H9 (cell line): ENCODE results near the gene SLC30A3. TPM values are rescaled to one million over a fixed set of nuclear protein-coding genes. Genes with fewer than 3 reads are reported as not detected.
A peak's percentile ranks its signal among the peaks of the same experiment; 100 is the strongest.

Experiments used
- DNase-seq: peaks from one replicate; pipeline ENCODE4 v3.0.0-alpha.2; 2017
- H2AFZ ChIP-seq: one replicate; pipeline ENCODE4 v1.6.1; 2013; ENCODE audit warnings: mild to moderate bottlenecking, low read length, control low read depth, moderate library complexity
- H2AK5ac ChIP-seq: 2 replicates; pipeline ENCODE4 v1.6.1; 2013; ENCODE audit warnings: low read length, control low read depth, mixed read lengths; ENCODE audit not compliant: insufficient read length
- H2BK120ac ChIP-seq: one replicate; pipeline ENCODE4 v1.6.1; 2013; ENCODE audit warnings: low read depth, mild to moderate bottlenecking, low read length, control low read depth, inconsistent platforms; ENCODE audit not compliant: poor library complexity, severe bottlenecking
- H2BK12ac ChIP-seq: 2 replicates; pipeline ENCODE4 v1.6.1; 2013; ENCODE audit warnings: low read length, control low read depth, mixed read lengths, low read depth; ENCODE audit not compliant: insufficient read length
- H2BK15ac ChIP-seq: 2 replicates; pipeline ENCODE4 v1.6.1; 2013; ENCODE audit warnings: low read depth, low read length, control low read depth
- H2BK20ac ChIP-seq: one replicate; pipeline ENCODE4 v1.6.1; 2013; ENCODE audit warnings: low read depth, mild to moderate bottlenecking, low read length, control low read depth, inconsistent platforms; ENCODE audit not compliant: poor library complexity, severe bottlenecking
- H2BK5ac ChIP-seq: 2 replicates; pipeline ENCODE4 v1.6.1; 2013; ENCODE audit warnings: low read length, control low read depth, mixed read lengths; ENCODE audit not compliant: insufficient read length
- H3K14ac ChIP-seq: 2 replicates; pipeline ENCODE4 v1.6.1; 2013; ENCODE audit warnings: low read length, control low read depth; ENCODE audit not compliant: insufficient read depth
- H3K18ac ChIP-seq: 2 replicates; pipeline ENCODE4 v1.6.1; 2013; ENCODE audit warnings: low read depth, mild to moderate bottlenecking, mixed read lengths, low read length, control low read depth; ENCODE audit not compliant: insufficient read length
- H3K23ac ChIP-seq: 2 replicates; pipeline ENCODE4 v1.6.1; 2013; ENCODE audit warnings: low read length, control low read depth, mixed read lengths, low read depth; ENCODE audit not compliant: insufficient read length
- H3K23me2 ChIP-seq: 2 replicates; pipeline ENCODE4 v1.6.1; 2013; ENCODE audit warnings: low read depth, mild to moderate bottlenecking, mixed read lengths, low read length, control low read depth; ENCODE audit not compliant: insufficient read length, poor library complexity, severe bottlenecking
- H3K27ac ChIP-seq: 2 replicates; pipeline ENCODE4 v1.5.1; 2013; ENCODE audit warnings: low read length, control low read depth, mixed read lengths, low read depth; ENCODE audit not compliant: insufficient read length
- H3K27me3 ChIP-seq: 2 replicates; pipeline ENCODE4 v1.6.1; 2013; ENCODE audit warnings: low read length, control low read depth, inconsistent platforms; ENCODE audit not compliant: insufficient read depth
- H3K4ac ChIP-seq: 2 replicates; pipeline ENCODE4 v1.6.1; 2013; ENCODE audit warnings: low read depth, mild to moderate bottlenecking, control low read depth, inconsistent platforms, low read length, moderate library complexity
- H3K4me1 ChIP-seq: 2 replicates; pipeline ENCODE4 v1.6.1; 2013; ENCODE audit warnings: low read length, control low read depth, inconsistent platforms; ENCODE audit not compliant: insufficient read depth
- H3K4me2 ChIP-seq: 2 replicates; pipeline ENCODE4 v1.6.1; 2013; ENCODE audit warnings: low read length, control low read depth, mixed read lengths; ENCODE audit not compliant: insufficient read length, insufficient read depth
- H3K56ac ChIP-seq: 2 replicates; pipeline ENCODE4 v1.6.1; 2013; ENCODE audit warnings: low read depth, mild to moderate bottlenecking, mixed read lengths, low read length, control low read depth; ENCODE audit not compliant: insufficient read length
- H3K79me1 ChIP-seq: 2 replicates; pipeline ENCODE4 v1.6.1; 2013; ENCODE audit warnings: low read depth, mild to moderate bottlenecking, moderate library complexity, low read length, control low read depth, inconsistent platforms; ENCODE audit not compliant: insufficient read depth, poor library complexity, severe bottlenecking
- H3K79me2 ChIP-seq: 2 replicates; pipeline ENCODE4 v1.6.1; 2013; ENCODE audit warnings: low read length, control low read depth, inconsistent platforms; ENCODE audit not compliant: insufficient read depth
- H3K9ac ChIP-seq: 2 replicates; pipeline ENCODE4 v1.6.1; 2013; ENCODE audit warnings: low read length, control low read depth, mixed read lengths; ENCODE audit not compliant: insufficient read length; ENCODE audit errors: extremely low read depth
- H3K9me3 ChIP-seq: one replicate; pipeline ENCODE4 v1.6.1; 2013; ENCODE audit warnings: low read depth, low read length, inconsistent platforms; ENCODE audit not compliant: control insufficient read depth
- H3T11ph ChIP-seq: one replicate; pipeline ENCODE4 v1.6.1; 2013; ENCODE audit warnings: mild to moderate bottlenecking, low read length, control low read depth, inconsistent platforms
- H4K20me1 ChIP-seq: one replicate; pipeline ENCODE4 v1.6.1; 2013; ENCODE audit not compliant: control insufficient read depth, insufficient read length, insufficient read depth
- H4K5ac ChIP-seq: 2 replicates; pipeline ENCODE4 v1.6.1; 2013; ENCODE audit warnings: low read depth, mild to moderate bottlenecking, mixed read lengths, low read length, control low read depth; ENCODE audit not compliant: insufficient read length
- H4K8ac ChIP-seq: replicated peaks from 2 replicates; pipeline ENCODE4 v1.6.1; 2013; ENCODE audit warnings: low read length, control low read depth, mixed read lengths, low read depth; ENCODE audit not compliant: insufficient read length
- H4K91ac ChIP-seq: 2 replicates; pipeline ENCODE4 v1.6.1; 2013; ENCODE audit warnings: low read depth, mild to moderate bottlenecking, moderate library complexity, mixed read lengths, low read length, control low read depth; ENCODE audit not compliant: insufficient read length
- H3K27ac Mint-ChIP-seq, 3 experiments: 2 replicates in 2 of 3; 3 replicates in 1 of 3; pipeline ENCODE4 v1.8.0; 2020 to 2021; ENCODE audit warnings: mixed read lengths in 3 of 3, mild to moderate bottlenecking in 1 of 3, moderate library complexity in 1 of 3
- H3K27me3 Mint-ChIP-seq: 2 replicates; pipeline ENCODE4 v1.8.0; 2021; ENCODE audit warnings: low read depth, mild to moderate bottlenecking, moderate library complexity, mixed read lengths
- H3K36me3 Mint-ChIP-seq, 3 experiments: 2 replicates in 2 of 3; 3 replicates in 1 of 3; pipeline ENCODE4 v1.8.0; 2020 to 2021; ENCODE audit warnings: low read depth in 3 of 3, mixed read lengths in 3 of 3; ENCODE audit not compliant: insufficient read depth in 1 of 3
- H3K4me1 Mint-ChIP-seq, 2 experiments: 2 replicates each; pipeline ENCODE4 v1.8.0; 2020; ENCODE audit warnings: mixed read lengths in 2 of 2
- H3K4me3 Mint-ChIP-seq, 2 experiments: 2 replicates in 1 of 2; 3 replicates in 1 of 2; pipeline ENCODE4 v1.8.0; 2020 to 2021; ENCODE audit warnings: mild to moderate bottlenecking in 2 of 2, mixed read lengths in 2 of 2, moderate library complexity in 1 of 2
- H3K9me3 Mint-ChIP-seq, 2 experiments: 2 replicates in 1 of 2; 3 replicates in 1 of 2; pipeline ENCODE4 v1.8.0; 2020; ENCODE audit warnings: mild to moderate bottlenecking in 2 of 2, mixed read lengths in 2 of 2, moderate library complexity in 1 of 2
- WGBS: extraction: QIAGEN DNeasy Blood & Tissue Kit; methylation state at CpG from one replicate; pipeline ENCODE4 v1.1.7; 2013; ENCODE audit warnings: missing lambda C conversion rate, low lambda C conversion rate, mixed read lengths; ENCODE audit not compliant: insufficient read length; ENCODE audit errors: extremely low coverage; 5-methylcytosine and 5-hydroxymethylcytosine counted together
- total RNA-seq: library from RNA; stranded (reverse); gene quantifications from 2 replicates; pipeline ENCODE4 v1.2.1, GENCODE V29; 2021
- TF ChIP-seq, protein P1 (sequence below): fragments of 200-600 bp; sonication (generic); conservative IDR thresholded peaks from 3 replicates; pipeline ENCODE4 v1.8.0; 2021; ENCODE audit warnings: antibody characterized with exemption, mild to moderate bottlenecking

The SLC30A3 gene
- total RNA-seq, 1 experiment from 2014 or later = 2.5 TPM

DNA sequence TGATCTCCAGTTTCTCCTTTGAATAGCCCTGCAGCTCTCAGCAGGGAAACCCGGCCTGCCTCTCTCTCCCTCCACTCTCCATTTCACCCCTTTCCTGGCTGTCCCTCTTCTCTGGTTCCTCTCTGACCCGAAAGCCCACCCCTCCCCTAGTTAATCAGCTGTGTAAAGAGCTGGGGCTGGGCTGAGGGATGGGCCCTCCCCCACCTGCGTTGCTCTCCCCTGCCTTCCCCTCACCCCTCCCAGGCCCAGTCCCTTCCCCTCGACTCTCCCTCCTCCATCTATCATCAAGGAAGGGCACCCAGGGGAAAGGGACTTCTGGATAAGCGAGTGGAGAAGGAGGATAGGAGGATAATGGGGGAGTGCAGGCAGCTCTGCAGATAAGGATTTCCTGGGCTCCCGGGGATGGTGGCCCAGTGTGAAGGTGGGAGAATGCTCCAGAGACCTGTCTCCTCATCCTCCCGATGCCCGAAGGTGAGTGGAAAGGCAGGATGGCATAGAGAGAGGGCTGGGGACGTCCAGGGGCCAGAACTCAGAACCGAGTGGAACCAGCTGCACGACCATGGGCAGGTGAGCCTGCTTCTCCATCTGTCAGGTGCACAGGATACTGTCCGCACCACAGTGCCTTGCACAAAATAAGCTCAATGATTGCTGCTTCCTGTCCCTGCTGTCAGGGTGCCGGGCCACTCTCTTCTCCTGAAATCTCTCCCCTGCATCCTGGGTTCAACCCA lies 12.0 kb downstream of the SLC30A3 start:
- TF ChIP-seq, protein P1, sequence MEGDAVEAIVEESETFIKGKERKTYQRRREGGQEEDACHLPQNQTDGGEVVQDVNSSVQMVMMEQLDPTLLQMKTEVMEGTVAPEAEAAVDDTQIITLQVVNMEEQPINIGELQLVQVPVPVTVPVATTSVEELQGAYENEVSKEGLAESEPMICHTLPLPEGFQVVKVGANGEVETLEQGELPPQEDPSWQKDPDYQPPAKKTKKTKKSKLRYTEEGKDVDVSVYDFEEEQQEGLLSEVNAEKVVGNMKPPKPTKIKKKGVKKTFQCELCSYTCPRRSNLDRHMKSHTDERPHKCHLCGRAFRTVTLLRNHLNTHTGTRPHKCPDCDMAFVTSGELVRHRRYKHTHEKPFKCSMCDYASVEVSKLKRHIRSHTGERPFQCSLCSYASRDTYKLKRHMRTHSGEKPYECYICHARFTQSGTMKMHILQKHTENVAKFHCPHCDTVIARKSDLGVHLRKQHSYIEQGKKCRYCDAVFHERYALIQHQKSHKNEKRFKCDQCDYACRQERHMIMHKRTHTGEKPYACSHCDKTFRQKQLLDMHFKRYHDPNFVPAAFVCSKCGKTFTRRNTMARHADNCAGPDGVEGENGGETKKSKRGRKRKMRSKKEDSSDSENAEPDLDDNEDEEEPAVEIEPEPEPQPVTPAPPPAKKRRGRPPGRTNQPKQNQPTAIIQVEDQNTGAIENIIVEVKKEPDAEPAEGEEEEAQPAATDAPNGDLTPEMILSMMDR = no peak
- Histone ChIP-seq H3K4me2 (peak overlapping the region; percentile 32), H2BK12ac (no peak overlapping the region), H4K8ac (no peak overlapping the region), H4K5ac (no peak overlapping the region), H3K18ac (no peak overlapping the region), H2BK15ac (no peak overlapping the region), H4K20me1 (no peaks in the 10 kb centered on the region), H3K14ac (no peak overlapping the region), H4K91ac (no peak overlapping the region), H3K23me2 (no peaks in the 10 kb centered on the region), H3K9ac (no peak overlapping the region), H3K79me1 (no peaks in the 10 kb centered on the region), H2BK5ac (no peak overlapping the region), H3K27me3 (no peaks in the 10 kb centered on the region), H2BK20ac (no peak overlapping the region), H3K56ac (no peak overlapping the region), H2AFZ (no peak overlapping the region), H3K79me2 (no peaks in the 10 kb centered on the region), H2AK5ac (no peak overlapping the region), H3K27ac (no peak overlapping the region), H3K4me1 (no peaks in the 10 kb centered on the region), H2BK120ac (no peak overlapping the region), H3K4ac (no peak overlapping the region), H3K9me3 (no peaks in the 10 kb centered on the region), H3K23ac (no peak overlapping the region), H3T11ph (no peak overlapping the region)
- Mint-ChIP-seq H3K4me1 (peaks cover 13 to 18% of the 10 kb centered on the region in 2 experiments), H3K4me3 (peak overlapping the region; percentile 34 to 73; a peak in 4 of 5 replicates), H3K36me3 (no peaks in the 10 kb centered on the region), H3K27ac (peak overlapping the region in 1 of 3 experiments; percentile 44; a peak in 2 of 7 replicates), H3K27me3 (peaks cover 40% of the 10 kb centered on the region), H3K9me3 (no peaks in the 10 kb centered on the region)
- DNase-seq = no peak
- no CpG with 5 or more reads among the region's 13 CpGs for whole genome bisulfite sequencing
